T-helper 2 cell (primary cell): Measurements from ENCODE around the gene MYCBP2.
"Not testable (repeated sequence)": the region's sequence is repeated elsewhere in the genome, so short reads cannot be mapped to it uniquely, and the experiment has no call there.

ENCODE experiments used
- DNase-seq, 5 experiments: peaks; one replicate each; pipeline versions ENCODE4 v3.0.0 to v3.0.0-alpha.2; 2012 to 2022

Gene MYCBP2

DNA sequence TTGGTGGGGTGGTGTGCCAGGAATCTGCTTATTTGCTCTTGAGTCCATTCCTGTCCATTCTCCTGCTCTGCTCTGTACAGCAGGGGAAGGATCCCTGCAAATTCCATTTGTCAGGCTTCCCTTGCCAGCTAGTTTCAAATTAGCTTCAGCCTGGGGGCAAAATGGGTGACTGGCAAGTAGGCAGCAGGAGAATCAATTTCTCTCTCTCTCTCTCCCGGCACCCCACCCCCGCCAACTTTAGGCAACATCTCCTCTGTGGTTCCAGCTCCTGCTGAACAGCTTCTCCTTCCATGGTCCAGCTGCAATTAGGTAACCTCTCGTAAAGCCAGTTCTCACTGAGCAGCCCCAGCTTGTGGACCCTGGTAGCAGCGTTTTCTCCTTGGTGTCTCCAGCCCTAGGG lies 6.7 kb upstream of the MYCBP2 start:
- DNase-seq: no peak

DNA sequence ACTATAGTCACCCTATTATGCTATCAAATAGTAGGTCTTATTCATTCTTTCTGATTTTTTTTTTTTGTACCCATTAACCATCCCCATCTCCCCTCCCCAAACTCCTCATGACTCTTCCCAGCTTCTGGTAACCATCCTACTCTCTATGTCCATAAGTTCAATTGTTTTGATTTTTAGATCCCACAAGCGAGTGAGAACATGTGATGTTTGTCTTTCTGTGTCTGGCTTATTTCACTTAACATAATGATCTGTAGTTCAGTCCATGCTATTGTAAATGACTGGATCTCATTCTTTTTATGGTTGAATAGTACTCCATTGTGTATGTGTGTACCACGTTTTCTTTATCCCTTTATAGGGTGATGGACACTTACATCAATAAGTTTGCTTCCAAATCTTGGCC lies 4.5 kb upstream of the MYCBP2 start:
- no peak for DNase-seq

DNA sequence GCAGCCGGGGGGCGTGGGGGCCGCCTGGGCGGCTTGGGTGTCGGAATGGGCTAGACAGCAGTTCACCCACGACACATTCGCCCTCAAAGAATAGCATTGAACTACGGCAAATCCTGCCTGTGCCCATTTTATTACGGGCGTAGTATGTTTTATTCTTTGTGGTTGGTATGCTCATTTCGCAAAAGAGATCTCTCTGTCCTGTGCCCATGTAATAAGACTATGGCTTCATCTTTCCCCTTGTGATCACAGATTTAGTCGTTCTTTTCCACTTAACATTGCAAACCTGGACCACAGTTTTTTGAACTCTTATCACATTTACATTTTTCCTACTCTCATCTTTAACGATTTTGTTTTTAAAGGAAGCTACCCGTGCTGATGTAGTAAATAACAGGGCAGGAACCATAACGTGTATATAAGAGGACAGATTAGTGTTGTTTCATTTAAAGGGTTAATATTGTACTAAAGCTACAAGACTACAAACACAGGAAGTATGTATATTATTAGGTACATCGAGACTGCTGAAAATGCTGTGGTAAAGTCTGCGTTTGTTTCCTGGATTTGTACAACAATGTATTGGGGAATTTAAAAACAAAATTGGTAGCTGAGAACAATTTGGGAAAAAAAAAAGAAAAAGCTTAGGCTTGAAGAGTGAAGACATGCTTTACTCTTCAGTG lies 3.2 kb upstream of the MYCBP2 start:
- peak in 1 of 5 experiments; percentile 62 for DNase-seq

DNA sequence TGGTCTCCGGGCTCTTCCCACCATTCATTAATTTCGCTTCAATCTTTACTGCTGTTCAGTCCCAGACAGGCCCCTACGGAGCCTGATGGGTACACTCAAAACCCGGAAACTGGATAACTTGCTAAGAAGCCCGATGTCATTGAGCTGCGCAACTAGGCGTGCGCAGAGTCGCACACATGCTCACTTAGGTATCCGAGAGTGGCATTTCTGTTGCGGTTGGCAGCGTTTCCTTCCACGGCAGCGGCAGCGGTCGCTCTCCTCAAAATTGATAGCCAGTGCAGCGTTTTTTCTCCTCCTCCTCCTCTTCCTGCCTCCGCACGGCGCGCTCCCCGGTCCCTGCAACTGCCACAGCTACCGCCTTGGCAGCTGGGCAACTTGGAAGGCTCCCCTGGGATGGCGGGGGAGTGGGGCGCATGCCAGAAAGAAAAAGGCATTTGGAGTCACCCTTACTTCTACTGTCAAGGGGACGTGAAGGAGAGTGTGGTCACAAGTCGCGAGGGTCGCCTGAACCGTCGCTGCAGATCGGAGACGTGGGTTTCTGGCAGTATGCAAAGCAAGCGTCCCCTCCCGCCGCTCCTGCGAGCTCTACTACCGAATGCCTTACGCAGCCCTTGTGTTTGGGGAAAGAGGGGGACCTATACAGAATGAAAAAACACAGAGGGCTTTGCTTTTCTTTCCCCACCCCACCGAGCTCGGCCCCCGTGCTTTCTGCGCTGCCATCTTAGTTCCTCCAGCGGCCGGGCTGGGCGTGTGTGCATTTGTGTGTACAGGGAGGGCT lies 2.4 kb upstream of the MYCBP2 start:
- DNase-seq: peak; percentile 68 to 100 (median 85)

DNA sequence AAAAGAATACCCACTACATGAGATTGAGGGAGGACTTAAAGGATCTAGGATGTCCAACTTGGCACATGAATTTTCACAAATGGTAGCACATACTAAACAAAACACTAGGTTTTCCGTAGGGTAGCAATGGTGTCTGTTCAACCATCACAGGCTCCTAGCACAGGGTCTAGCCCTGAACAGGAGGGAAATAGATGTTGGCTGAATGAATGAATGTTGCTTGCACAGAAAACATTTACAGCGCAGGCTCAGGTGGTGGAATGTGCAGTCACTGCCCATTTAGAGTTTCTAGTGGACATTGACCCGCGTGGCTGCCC lies 1.9 kb upstream of the MYCBP2 start:
- DNase-seq: no peak

DNA sequence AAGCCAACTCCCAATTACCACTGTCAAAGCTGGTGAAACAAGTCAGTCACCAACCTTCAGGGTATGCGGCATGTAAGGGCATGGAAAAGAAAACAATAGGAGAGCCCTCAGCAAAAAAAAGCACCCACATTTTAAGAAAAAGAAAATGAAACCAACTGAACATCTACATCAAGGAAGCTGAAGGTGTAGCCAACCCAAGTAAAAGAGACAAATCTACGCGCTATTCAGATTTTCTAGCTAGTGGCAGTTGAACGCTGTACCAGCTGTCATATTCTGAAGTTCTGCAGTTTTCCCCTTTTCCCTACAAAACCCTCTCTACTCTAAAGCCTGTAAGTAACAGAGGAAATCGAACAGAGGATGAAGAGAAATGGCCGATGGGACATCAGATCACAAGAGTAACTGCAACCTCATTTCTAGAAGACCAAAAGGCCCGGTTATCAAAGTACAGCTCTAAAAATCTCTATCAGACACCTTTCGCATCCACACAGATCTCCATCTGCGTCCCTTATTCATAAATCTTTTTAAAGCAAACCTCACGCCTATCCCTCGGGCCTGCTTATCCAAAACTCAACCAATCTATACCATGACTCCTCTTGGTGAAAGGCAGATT lies 1.4 kb downstream of the MYCBP2 start:
- peak in 2 of 5 experiments; percentile 30 to 61 for DNase-seq

DNA sequence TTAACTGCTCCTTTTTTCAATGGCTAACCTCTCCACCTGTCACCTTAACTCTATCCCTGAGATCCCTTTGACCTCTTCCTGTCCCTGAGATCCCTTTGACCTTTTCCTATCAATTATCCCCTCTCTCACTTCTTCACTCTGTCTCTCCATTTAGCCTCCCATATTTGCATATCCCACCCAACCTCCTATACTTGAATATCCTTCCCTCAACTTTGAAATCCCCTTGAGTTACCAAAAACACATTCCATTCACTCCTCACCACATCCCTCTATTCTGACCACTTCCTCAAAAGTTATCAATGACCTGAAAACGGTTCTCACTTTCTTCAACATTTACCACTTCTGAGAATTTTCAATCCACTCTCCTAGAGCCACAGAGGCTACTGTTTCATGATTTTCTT lies 3.0 kb downstream of the MYCBP2 start:
- DNase-seq: peak in 2 of 5 experiments; percentile 23 to 34

DNA sequence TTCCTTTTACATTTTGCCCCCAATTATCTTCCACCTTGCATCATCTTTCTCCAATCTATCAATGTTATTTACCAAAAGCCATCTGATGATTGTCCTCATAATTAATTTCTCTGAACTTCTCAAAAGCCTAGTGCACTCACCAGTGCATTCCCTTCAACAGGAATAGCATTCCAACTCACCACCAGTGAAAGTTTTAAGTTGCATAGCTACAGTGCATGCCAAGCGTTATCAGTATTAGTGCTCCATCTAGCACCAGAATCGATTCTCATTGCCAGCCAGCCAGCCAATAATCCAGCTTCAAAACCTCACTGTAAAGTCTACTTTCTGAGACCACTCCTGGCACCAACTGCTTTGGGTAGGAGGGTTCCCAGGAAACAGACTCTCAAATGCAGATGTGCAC lies 7.4 kb downstream of the MYCBP2 start:
- DNase-seq: no peak

DNA sequence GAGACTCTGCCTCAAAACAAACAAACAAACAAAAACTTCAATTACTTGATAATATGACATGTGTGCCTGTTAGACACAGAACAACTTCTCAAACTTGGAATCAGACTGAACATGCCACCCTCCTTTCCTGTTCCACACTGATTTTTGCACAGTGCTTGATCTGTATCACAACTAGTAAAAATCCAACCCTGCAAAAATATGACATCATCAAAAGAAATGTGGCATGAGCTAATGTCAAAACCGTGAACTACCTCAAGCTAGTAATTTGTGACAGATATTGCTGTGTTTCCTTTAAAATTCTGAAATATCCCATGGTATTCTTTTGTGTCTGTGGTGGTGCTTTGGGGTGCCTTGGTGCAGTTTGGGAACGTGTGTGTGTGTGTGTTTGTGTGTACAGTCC lies 8.2 kb downstream of the MYCBP2 start:
- no peak for DNase-seq

DNA sequence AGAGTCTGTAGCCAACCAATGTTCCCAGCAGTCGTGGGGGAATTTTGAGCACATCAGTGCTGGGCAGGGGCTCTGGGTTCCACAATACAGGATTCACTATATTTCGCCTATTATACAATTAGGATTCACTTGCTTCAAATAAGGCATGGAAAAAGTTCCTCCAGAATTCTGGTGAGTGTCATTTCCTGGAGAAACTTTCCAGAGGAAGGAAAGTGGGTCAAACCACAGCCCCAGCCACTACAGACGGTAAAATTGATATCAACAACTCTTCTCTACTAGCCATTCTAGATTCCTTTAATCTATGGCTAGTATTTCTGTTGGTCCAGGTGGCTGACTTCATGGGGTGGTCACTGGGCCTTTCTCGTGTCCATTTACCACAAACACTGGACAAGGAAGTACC lies 10.5 kb downstream of the MYCBP2 start:
- no peak for DNase-seq

DNA sequence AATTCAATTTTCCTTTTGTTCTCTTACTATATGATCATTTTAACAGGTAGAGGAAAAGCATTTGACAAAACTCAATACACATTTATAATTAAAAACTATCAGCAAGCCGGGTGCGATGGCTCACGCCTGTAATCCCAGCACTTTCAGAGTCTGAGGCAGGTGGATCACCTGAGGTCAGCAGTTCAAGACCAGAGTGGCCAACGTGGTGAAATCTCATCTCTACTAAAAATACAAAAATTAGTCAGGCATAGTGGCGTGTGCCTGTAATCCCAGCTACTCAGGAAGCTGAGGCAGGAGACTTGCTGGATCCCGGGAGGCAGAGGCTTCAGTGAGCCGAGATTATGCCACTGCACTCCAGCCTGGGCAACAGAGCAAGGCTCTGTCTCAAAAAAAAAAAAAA lies 11.4 kb downstream of the MYCBP2 start:
- not testable (repeated sequence) for DNase-seq

DNA sequence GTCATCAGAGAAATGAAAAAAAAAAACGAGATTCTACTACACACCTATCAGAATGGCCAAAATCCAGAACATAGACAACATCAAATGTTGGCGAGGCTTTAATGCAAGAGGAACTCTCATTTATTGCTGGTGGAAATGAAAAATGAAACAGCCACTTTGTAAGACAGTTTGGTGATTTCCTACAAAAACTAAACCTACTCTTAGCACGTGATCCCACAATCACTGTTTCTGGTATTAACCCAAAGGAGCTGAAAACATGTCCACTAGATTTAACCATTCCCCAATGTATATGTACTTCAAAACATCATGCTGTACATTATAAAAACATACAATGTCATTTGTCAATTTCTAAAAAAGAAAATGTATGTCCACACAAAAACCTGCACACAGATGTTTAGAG lies 13.0 kb downstream of the MYCBP2 start:
- DNase-seq: no peak

DNA sequence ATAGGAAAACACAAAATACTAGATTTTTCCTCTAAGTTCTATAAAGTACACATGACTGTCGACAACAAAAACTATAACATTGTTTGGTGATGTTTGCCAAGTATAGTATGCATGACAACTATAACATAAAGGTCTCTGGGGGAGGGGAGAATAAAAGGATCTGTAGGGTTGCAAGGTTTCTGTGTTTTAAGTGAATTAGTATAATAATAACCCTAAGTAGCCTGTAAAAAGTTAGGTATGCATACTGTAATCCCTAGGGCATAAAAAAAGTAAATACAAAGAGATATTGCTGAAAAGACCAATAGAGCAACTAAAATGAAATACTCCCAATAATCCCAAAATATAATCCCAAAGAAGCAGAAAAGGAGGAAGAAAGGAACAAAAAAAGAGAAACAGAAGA lies 14.6 kb downstream of the MYCBP2 start:
- no peak for DNase-seq

DNA sequence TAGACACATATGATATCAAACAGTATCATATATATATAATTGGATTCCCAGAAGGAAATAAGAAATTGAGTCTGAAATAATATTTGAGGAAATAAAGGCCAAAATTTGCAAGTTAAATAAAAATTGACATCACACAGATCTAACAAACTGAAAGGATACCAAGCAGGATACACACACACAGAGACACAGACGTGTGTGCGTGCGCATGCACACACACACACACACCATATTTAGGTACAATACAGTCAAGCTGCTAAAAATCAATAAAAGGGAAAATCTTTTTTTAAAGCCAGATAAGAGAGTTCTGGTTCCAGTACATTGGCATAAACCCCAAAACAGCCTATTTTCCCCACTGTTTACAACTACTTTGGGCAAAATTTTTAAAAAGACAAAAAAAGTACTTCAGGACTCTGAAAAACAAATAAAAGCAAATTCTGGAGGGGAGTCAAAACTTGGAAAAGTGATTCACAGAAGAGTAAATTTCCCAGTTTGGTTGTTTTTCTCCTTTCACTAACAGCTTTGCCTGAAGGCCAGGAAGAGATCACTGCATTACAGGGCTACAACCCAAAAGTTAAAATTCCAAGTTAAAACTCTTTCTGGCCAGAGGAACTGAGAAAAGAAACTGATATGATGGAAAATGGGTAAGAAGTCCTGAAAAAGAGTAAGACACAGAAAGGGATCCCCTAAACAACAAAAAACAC lies 16.2 kb downstream of the MYCBP2 start:
- peak in 1 of 5 experiments; percentile 22 for DNase-seq

DNA sequence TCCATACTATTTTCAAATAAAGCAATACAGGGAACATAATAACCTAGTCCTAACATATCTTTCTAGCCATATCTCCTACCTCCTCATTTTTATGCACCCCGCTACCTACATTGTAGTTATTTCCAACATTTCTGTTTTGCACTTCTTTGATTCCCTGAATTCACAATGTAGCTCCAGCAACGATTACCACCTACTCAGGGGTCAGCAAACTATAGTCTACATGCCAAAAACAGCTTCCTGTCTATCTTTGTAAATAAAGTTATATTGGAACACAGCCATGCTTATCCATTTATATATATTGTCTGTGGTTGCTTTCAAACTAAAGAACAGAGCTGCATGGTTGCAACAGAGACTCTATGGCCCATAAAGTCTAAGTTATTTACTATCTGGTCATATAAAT lies 16.7 kb downstream of the MYCBP2 start:
- DNase-seq: no peak

DNA sequence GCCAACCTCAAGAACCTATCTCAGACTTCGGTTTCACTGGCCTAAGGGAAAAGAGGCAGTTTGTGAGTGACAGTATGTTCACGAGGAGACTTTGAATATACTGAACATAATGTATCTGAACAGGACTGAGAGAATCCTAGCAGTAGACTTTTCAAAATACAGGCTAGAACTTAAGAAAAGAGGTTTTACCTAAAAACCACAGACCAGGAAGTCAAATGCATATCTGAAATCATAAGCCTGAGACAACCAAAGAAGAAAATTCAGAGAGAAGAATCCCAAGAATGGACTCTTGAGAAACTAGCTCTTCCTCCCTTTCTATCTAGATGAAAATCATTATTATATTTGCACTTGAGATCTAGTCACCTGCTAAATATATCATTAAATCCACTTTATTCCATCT lies 17.6 kb downstream of the MYCBP2 start:
- no peak for DNase-seq

DNA sequence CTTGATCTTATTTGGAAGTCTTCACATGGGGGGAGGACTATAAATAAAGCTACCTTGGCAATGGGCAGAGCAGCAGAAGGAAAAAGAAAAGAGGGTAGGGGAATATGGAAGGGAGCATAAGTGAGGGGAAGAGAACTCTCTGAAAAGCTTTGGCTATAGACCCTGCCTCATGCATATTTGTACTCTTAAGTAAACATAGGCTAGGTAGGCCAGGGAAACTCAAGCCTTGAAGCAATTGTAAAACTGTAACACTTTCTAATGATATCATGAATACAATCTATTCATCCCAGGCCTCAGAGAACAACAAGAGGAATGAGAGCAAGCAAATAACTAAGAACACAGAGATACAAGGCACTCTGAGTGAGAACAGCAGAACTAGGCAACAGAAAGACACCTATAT lies 20.4 kb downstream of the MYCBP2 start:
- DNase-seq: no peak

DNA sequence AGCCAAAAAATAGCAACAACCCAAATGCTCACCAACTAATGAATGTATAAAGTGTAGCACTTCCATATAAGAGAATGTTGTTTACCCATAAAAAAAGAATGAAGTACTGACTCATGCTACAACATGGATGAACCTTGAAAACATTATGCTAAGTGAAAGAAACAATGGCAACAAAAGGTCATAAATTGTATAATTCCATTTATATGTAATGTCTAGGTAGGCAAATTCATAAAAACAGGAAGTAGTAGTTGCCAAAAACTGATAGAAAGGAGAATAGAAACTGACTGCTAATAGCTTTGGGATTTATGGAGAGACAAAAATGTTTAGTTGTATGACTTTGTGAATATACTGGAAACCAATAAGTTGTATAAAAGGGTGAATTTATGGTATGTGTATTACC lies 21.6 kb downstream of the MYCBP2 start:
- DNase-seq: no peak

DNA sequence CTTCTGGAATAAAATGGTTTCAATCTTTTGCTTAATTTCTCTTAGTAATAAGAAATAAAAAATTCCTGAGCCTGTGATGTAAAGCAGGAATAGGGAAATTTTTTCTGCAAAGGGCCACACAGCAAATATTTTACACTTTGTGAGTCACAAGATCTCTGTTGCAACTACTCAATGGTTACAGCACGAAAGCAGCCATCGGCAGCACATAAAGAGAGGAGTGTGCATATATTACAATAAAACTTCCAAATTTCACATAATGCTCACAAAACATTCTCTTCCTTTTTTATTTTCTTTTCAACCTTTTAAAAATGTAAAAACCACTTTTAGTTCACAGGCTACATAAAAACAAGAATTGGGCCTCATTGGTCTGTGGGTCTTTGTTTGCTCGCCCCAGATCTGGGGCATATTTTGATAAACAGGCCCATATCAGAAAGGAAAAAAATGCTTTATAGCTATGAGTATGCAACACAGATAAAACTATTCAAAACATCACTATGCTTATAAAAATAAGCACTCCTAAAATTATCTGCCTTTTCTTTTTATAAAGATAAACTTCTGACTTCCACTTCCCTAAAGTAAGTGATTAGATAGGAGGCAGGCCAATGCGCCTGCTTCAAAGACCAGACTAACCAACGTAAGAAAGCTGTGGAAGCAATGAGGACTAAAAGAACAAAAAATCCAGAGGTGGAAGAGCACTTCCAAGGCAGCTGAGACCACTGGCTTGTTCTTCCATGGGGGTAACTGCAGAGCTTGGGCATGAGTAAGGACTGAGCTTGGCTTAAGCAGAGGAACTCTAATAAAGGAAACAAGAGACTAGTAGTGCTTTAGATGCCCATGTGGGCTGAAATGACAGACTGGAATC lies 26.5 kb downstream of the MYCBP2 start:
- no peak for DNase-seq

DNA sequence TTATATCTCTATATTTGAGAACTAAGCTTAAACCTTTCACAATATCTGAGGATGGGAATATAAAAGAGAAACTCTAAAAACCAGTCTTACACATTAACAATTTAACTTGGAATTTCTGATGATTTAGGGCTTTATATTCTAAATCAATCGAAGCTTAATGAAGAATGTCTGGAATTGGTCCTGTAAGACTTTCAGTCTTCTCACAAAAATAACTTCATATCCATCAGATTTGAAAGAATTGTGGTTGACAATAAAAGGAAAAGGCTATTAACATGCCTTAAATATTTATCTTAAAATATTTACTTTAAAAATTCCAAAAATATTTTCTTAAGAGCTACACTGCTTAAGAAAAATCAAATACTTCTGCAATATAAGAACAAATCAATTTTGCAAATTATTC lies 27.3 kb downstream of the MYCBP2 start:
- no peak for DNase-seq

DNA sequence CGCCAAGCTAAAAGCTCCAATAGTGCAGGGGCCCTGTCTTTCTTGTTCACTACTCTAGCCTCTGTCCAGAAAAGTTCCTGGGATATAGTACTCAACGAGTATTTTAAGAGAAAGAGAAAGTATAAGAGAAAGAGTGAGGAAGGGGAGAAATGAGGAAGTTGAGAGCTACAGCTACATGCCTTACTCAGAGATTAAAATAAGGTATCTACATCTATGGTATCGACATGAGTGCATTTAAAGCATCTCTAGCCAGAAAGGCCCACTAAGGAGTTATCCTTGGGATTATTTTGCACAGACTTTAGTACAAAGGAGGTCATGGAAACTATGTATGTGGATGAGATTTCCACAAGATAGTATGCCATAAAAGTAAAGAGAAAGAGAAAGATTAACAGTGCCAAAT lies 28.5 kb downstream of the MYCBP2 start:
- no peak for DNase-seq

DNA sequence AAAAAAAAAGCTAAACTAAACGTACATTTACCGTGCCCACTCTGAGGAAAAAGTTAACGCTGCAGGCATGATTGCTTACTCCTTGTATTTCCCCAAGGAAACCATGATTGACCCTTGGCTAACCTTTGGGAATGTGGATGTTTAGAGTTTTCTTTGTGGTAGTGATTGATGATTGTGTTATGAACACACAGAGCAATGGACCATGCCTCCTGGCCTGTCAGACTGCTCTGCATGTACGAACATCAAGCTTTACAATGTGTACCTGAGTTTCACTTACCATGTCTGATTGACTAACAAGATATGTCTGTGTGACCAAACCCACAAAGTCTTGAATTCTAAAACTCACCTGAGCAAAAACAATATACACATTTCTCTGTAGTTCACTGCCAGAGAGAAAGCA lies 35.1 kb downstream of the MYCBP2 start:
- DNase-seq: peak in 1 of 5 experiments; percentile 22

DNA sequence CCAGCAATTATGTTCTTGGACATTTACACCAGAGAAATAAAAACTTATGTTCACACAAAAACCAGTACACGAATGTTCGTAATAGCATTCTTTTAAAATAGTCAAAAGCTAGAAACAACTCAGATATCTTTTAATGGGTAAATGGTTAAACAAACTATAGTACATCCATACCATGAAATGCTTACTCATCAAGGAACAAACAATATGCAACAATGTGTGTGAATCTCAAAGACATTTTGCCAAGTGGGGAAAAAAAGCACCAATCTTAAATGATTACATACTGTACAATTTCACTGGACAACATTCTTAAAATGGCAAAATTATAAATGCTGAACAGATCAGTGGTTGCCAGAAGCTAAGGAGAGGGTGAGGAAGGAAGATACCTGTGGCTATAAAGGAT lies 36.6 kb downstream of the MYCBP2 start:
- DNase-seq: no peak
